HepG2 (cell line): ENCODE results near the gene SLC8B1.

Experiments
- CTCF ChIP-seq: sonication (generic); formaldehyde crosslinking; IDR thresholded peaks from 2 replicates; pipeline ENCODE4 v1.5.0; 2020; ENCODE audit warnings: mild to moderate bottlenecking, missing genetic modification reagents, moderate library complexity
- ZHX1 ChIP-seq: sonication (generic); formaldehyde crosslinking; IDR thresholded peaks from 2 replicates; pipeline ENCODE4 v1.8.1; 2022; ENCODE audit warnings: low read depth, mild to moderate bottlenecking, missing genetic modification reagents

GRCh38 chr12:113260636-113261300 lies 74.1 kb downstream of the SLC8B1 start:
- TF ChIP-seq CTCF (CRISPR knock-in tag) (no peak), ZHX1 (no peak)
